Measurements from ENCODE around the gene SLC29A1. TPM values are rescaled to one million over a fixed set of nuclear protein-coding genes. Genes with fewer than 3 reads are reported as not detected.

Gene SLC29A1
- polyA plus RNA-seq, 1 experiment = 34.1 TPM

DNA sequence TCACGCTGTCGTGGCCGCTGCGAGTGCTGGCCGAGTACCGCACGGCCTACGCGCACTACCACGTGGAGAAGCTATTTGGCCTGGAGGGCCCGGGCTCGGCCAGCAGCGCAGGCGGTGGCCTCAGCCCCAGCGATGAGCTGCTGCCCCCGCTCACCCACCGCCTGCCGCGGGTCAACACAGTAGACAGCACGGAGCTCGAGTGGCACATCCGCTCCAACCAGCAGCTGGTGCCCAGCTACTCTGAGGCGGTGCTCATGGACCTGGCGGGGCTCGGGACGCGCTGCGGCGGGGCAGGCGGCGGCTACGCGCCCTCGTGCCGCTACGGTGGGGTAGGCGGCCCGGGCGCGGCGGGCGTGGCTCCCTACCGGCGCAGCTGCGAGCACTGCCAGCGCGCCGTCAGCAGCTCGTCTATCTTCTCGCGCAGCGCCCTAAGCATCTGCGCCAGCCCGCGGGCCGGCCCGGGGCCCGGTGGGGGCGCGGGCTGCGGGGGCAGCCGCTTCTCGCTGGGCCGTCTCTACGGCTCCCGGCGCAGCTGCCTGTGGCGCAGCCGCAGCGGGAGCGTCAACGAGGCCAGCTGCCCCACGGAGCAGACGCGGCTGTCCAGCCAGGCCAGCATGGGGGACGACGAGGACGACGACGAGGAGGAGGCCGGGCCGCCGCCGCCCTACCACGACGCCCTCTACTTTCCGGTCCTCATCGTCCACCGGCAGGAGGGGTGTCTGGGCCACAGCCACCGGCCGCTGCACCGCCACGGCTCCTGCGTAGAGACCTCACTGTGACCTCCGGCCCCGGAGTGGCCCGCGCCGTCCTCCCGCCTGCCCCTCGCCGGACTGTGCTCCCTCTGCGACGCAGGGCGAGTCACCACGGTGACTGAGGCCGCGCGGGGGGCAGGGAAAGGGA lies 52.6 kb downstream of the SLC29A1 start:
- peaks cover 25% of the 10 kb centered on the region for H3K27me3 ChIP-seq (ENCODE audit: control insufficient read depth, insufficient read depth, low read length)
- POLR2A ChIA-PET = no interaction called here

DNA sequence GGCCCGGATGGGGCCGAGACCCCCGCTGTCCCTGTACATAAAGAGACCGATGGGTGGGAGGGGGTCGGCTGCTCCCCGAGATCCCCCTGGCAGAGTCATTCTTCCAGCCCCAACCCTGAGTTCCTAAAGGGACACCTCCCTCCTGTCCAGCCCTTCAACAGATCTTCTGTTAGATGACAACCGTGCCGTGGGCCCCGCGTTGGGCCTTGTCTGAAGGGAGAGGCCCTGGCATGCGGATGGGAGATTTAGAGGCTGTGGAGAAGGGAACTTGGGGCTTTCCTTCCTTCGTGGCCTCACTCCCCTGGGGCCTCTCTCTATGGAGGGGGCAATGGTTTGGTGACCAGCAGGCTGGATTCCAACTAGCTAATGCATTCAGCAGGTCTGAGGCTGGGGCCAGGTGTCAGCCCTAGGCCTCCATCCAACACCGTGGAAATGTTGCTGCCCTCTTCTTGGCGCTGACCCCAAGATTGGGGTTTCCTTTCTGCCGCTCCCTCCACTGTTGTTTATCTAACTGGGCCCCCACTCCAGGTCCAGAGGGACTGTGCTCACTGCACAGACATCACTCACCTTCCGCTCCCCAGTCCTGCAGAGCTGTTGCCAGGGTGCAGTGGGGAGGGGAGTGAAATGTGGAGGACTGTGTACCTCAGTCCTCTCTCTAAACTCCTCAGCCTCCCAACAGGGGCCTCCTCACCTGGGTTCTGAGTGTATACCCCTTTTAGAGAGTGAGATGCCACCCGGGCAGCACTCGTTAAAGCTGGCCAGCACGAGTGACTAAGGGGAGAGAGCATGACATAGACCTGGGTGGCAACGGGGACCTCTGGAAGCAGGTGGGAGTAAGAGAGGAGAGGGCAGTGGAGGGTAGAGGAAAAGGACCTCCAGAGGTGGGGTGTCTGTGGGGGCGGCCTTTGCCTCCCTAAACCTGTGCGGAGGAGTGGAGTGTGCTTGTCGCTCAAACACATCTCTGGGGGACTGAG lies 53.6 kb downstream of the SLC29A1 start:
- Histone ChIP-seq H3K27me3 (ENCODE audit: control insufficient read depth, insufficient read depth, low read length) (peaks cover 15% of the 10 kb centered on the region), H3K36me3 (ENCODE audit: control insufficient read depth, insufficient read depth, low read length) (no peaks in the 10 kb centered on the region), H3K4me3 (ENCODE audit: low read depth, low read length) (no peak overlapping the region)
- TF ChIP-seq CTCF (IDR thresholded peaks at IDR 0.05; ENCODE audit: insufficient read depth, low read depth, low read length) = no peak
- ChIA-PET POLR2A (no interaction called here), CTCF (interaction anchor here (0.6 to 3.1 kb wide), 2 partner anchors 8 to 22 kb away, joined by 3 to 16 read pairs; no protein-coding TSS in a partner anchor)
- no peak for DNase-seq (ENCODE audit: low read depth)

More for the DNA sequence above, 52.6 kb downstream of the SLC29A1 start:
- no peaks in the 10 kb centered on the region for H3K36me3 ChIP-seq (ENCODE audit: control insufficient read depth, insufficient read depth, low read length)
- no peak for TF ChIP-seq CTCF (IDR thresholded peaks at IDR 0.05; ENCODE audit: insufficient read depth, low read depth, low read length)
- H3K4me3 ChIP-seq (ENCODE audit: low read depth, low read length) = no peak overlapping the region
- DNase-seq (ENCODE audit: low read depth) = no peak
- CTCF ChIA-PET = interaction anchor here (0.7 to 1.5 kb wide), 3 partner anchors 25 to 62 kb away, joined by 3 to 5 read pairs (median 3); partner anchors contain the start of gene AARS2

GRCh38 chr6:44277763-44278162 lies 54.4 kb downstream of the SLC29A1 start:
- POLR2A ChIA-PET = no interaction called here
- CTCF ChIA-PET = interaction anchor here (0.6 to 3.1 kb wide), 4 partner anchors 9 to 61 kb away, joined by 3 to 16 read pairs (median 5); no protein-coding TSS in a partner anchor

GRCh38 chr6:44278315-44278714 lies 54.9 kb downstream of the SLC29A1 start:
- ChIA-PET CTCF (interaction anchor here (1.1 to 3.1 kb wide), 3 partner anchors 9 to 60 kb away, joined by 4 to 16 read pairs (median 6); no protein-coding TSS in a partner anchor), POLR2A (no interaction called here)
- H3K4me3 ChIP-seq (ENCODE audit: low read depth, low read length) = no peak overlapping the region
- no peak for DNase-seq (ENCODE audit: low read depth)
- H3K36me3 ChIP-seq (ENCODE audit: control insufficient read depth, insufficient read depth, low read length) = no peaks in the 10 kb centered on the region
- TF ChIP-seq CTCF (IDR thresholded peaks at IDR 0.05; ENCODE audit: insufficient read depth, low read depth, low read length) = no peak
- H3K27me3 ChIP-seq (ENCODE audit: control insufficient read depth, insufficient read depth, low read length) = peaks cover 9% of the 10 kb centered on the region

More at GRCh38 chr6:44277763-44278162, 54.4 kb downstream of the SLC29A1 start:
- H3K4me3 ChIP-seq (ENCODE audit: low read depth, low read length) = no peak overlapping the region
- H3K36me3 ChIP-seq (ENCODE audit: control insufficient read depth, insufficient read depth, low read length) = no peaks in the 10 kb centered on the region
- DNase-seq (ENCODE audit: low read depth) = no peak
- H3K27me3 ChIP-seq (ENCODE audit: control insufficient read depth, insufficient read depth, low read length) = peaks cover 12% of the 10 kb centered on the region
- TF ChIP-seq CTCF (IDR thresholded peaks at IDR 0.05; ENCODE audit: insufficient read depth, low read depth, low read length) = no peak

All from BJ (cell line).